ENCODE results near the gene ASTN2.

DNA sequence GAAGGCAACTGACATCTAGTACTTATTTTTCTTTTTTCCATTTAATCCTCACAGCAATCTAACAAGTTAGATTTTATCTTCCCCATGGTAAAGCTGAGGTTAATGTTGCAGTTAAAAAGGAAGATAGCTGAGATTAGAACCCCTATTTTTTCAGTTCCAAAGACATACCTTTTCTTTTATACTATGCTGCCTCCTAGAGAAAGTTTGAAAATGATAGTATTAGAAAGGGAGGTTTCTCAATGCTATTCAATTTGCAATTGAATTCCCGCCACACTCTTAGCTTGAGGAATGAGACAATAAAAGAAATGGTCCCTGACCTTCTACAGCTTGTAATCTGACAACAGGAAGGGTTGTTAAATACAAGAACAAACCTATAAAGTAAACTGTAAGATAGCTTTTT, 923.6 kb downstream of the ASTN2 start:
- TF ChIP-seq, protein P1, sequence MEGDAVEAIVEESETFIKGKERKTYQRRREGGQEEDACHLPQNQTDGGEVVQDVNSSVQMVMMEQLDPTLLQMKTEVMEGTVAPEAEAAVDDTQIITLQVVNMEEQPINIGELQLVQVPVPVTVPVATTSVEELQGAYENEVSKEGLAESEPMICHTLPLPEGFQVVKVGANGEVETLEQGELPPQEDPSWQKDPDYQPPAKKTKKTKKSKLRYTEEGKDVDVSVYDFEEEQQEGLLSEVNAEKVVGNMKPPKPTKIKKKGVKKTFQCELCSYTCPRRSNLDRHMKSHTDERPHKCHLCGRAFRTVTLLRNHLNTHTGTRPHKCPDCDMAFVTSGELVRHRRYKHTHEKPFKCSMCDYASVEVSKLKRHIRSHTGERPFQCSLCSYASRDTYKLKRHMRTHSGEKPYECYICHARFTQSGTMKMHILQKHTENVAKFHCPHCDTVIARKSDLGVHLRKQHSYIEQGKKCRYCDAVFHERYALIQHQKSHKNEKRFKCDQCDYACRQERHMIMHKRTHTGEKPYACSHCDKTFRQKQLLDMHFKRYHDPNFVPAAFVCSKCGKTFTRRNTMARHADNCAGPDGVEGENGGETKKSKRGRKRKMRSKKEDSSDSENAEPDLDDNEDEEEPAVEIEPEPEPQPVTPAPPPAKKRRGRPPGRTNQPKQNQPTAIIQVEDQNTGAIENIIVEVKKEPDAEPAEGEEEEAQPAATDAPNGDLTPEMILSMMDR (IDR thresholded peaks at IDR 0.05; ENCODE audit: poor library complexity, severe bottlenecking) = no peak
- TF ChIP-seq SMC3 (conservative IDR thresholded peaks at IDR 0.05; ENCODE audit: poor library complexity) (no peak), TAF1 (IDR thresholded peaks at IDR 0.05; ENCODE audit: low read depth) (no peak), EZH2 (IDR thresholded peaks at IDR 0.05; ENCODE audit: borderline replicate concordance, insufficient read depth, low read length, poor library complexity, severe bottlenecking) (no peak), EP300 (conservative IDR thresholded peaks at IDR 0.05; ENCODE audit: poor library complexity, severe bottlenecking) (no peak)
- TF ChIP-seq, protein P2, sequence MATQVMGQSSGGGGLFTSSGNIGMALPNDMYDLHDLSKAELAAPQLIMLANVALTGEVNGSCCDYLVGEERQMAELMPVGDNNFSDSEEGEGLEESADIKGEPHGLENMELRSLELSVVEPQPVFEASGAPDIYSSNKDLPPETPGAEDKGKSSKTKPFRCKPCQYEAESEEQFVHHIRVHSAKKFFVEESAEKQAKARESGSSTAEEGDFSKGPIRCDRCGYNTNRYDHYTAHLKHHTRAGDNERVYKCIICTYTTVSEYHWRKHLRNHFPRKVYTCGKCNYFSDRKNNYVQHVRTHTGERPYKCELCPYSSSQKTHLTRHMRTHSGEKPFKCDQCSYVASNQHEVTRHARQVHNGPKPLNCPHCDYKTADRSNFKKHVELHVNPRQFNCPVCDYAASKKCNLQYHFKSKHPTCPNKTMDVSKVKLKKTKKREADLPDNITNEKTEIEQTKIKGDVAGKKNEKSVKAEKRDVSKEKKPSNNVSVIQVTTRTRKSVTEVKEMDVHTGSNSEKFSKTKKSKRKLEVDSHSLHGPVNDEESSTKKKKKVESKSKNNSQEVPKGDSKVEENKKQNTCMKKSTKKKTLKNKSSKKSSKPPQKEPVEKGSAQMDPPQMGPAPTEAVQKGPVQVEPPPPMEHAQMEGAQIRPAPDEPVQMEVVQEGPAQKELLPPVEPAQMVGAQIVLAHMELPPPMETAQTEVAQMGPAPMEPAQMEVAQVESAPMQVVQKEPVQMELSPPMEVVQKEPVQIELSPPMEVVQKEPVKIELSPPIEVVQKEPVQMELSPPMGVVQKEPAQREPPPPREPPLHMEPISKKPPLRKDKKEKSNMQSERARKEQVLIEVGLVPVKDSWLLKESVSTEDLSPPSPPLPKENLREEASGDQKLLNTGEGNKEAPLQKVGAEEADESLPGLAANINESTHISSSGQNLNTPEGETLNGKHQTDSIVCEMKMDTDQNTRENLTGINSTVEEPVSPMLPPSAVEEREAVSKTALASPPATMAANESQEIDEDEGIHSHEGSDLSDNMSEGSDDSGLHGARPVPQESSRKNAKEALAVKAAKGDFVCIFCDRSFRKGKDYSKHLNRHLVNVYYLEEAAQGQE (IDR thresholded peaks at IDR 0.05; ENCODE audit: borderline replicate concordance) = no peak
